Coronary artery (tissue), 2 donors: Measurements from ENCODE around the gene RPN1.

Source experiments
- DNase-seq: peaks from one replicate; pipeline ENCODE4 v3.0.0-alpha.2; 2017; ENCODE audit warnings: low spot score
- H3K27ac ChIP-seq, 2 donors: fragments of 200-600 bp; sonication (generic); one replicate each; pipeline ENCODE4 v1.5.1; 2016 to 2019
- H3K4me3 ChIP-seq: fragments of 200-600 bp; sonication (generic); 2 replicates; pipeline ENCODE4 v1.5.1; 2016; ENCODE audit warnings: mild to moderate bottlenecking, moderate library complexity
- TF ChIP-seq, protein P1 (sequence below): fragments of 200-600 bp; sonication (generic); IDR thresholded peaks from one replicate; pipeline ENCODE4 v1.5.1; 2019; ENCODE audit warnings: antibody characterized with exemption

RPN1 gene

DNA sequence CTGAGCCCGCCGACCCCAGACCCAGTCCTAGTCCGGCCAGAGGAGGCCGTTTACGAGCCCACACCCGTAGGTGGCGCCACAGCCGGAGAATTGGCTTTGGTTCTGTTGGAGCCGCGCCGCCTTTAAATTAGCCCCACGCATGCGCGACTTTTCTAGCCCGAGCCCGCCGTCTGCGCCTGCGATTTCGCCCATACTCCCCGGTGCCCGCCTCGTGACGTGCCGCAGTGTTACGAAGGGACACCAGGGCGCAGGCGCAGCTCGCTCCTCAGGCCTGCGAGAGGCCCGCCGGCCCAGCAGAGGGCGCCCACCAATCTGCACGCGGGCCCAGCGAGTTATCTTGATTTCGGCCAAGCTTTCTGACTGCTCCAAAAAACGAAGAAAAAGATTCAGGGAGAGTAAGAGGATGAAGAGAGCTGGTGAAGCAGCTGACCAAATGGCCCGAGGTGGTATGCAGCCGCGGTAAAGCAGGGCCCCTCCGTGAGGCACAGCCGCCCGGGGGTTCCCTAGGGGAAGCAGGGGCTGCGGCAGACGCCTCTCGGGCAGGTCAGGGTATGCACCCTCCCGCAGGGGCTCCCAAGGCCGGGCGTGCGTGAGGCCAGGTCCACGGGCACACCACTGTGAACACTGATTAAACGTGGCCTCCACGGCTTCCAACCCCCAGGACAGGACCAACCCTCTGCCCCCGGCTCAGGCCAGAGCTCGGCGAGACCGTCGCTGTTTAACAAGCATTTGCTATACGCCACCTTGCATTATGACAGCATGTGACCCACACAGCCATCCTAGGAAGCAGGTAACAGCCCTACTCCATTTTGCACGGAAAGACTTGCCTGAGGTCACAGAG lies 32.8 kb downstream of the RPN1 start:
- Histone ChIP-seq H3K27ac (peak overlapping the region; percentile 79 to 93), H3K4me3 (peak overlapping the region; percentile 97)
- peak; percentile 97 for DNase-seq
- TF ChIP-seq, protein P1, sequence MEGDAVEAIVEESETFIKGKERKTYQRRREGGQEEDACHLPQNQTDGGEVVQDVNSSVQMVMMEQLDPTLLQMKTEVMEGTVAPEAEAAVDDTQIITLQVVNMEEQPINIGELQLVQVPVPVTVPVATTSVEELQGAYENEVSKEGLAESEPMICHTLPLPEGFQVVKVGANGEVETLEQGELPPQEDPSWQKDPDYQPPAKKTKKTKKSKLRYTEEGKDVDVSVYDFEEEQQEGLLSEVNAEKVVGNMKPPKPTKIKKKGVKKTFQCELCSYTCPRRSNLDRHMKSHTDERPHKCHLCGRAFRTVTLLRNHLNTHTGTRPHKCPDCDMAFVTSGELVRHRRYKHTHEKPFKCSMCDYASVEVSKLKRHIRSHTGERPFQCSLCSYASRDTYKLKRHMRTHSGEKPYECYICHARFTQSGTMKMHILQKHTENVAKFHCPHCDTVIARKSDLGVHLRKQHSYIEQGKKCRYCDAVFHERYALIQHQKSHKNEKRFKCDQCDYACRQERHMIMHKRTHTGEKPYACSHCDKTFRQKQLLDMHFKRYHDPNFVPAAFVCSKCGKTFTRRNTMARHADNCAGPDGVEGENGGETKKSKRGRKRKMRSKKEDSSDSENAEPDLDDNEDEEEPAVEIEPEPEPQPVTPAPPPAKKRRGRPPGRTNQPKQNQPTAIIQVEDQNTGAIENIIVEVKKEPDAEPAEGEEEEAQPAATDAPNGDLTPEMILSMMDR, result peak; percentile 87

DNA sequence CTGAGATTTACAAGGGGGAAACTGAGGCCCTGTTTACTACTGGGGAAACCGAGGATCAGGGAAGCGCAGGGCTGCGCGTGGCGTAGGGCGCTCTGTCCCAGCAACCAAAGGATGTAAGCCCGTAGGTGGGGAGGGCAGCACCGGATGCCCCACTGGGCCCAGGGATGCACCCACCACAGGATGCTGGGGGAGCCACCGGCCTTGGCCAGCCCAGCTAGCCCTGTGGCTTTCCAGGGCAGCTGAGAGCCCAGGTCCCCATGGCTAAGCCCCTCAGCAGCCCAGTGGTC lies 33.4 kb downstream of the RPN1 start:
- DNase-seq, result no peak
- Histone ChIP-seq H3K4me3 (peak overlapping the region; percentile 97), H3K27ac (peak overlapping the region; percentile 79 to 93)
- TF ChIP-seq, protein P1, result no peak

DNA sequence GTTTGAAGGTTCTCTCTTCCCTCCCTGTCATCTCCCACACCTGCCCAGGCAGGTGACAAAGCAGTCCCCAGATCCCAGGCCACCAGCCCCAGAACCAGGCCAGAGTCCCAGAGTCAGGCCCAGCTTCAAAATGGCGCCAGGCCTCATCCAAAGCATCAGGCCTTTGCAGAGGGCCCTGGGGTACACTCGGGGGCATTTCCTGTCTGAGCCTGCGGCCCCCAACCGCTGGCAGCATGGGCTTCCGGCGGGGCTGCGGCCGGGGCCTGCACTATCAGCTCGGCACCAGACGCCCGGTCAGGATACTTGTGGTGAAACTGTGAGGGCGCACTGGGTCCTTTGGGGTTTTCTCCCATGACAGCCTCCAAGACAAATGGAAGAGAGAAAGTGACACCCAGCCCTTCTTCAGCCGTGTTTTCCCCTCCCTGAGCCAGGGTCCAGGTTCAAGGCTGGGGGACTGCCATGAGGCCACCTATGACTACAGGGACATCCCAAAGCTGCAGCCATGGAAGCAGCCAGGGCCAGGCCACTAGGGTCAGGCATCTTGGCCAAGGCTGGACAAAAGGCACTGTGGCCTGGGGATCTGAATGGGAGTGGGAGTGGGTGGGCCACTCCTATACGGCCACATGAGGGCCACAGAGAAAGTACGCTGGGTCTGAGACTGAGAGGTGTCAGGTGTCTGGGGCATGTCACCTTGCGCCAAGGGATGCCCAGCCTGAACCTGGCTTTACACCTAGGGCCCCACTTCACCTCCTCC lies 33.9 kb downstream of the RPN1 start:
- TF ChIP-seq, protein P1, result no peak
- Histone ChIP-seq H3K4me3 (peak overlapping the region; percentile 97), H3K27ac (peak overlapping the region; percentile 79 to 93)
- no peak for DNase-seq

DNA sequence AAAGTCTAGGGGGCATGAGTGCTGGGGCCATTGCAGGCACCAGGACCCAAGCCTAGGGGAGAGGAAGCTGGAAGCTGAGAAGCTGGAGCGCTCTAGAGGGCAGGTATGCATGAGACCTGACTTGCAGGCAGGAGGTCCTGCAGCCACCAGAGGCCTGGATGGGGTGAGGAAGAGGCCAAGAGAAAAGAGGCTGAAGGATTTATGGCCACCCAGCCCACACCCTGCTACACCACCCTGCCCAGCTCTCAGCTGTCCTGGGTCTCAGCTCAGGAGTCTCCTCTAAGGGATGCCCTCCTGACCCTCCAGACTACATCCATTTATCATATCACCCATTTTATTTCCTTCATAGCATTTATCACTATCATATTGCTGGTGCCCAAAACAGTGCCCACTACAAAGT lies 36.5 kb downstream of the RPN1 start:
- Histone ChIP-seq H3K27ac (no peak overlapping the region), H3K4me3 (no peak overlapping the region)
- TF ChIP-seq, protein P1, result no peak
- DNase-seq, result no peak

DNA sequence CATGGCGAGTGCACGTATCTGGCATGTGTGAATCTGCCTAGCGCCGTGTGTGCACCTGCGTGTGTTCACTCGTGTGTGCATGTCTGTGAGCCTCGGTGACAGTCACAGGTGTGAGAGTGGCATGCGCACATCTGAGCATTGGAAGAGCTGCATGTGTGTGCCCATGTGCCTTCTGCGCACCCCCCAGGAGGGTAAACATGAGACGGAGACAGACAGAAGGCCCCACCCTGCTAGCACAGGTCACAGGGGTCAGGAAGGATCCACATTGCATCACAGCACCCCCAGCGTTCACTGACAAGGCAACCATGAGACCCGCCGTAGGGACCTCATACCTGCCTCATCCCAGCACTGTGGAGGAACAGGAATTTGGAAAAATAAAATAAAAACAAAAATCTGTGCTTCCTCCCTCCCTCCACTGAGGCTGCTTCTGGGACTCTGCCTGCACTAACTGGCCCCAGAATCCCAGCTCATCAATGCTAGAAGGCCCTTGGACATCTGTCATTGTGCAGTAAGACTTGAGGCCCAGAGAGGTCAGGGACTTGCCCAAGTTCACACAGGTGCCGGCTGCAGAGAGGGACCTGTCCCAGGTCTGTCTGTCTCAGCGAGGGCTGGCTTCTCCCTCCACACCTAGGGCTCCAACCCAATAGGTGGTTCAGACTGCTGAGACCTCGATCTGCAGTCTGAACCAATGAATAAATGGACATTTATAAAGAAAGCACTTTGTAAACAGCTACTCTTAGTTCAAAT lies 37.4 kb downstream of the RPN1 start:
- DNase-seq, result no peak
- Histone ChIP-seq H3K4me3 (no peak overlapping the region), H3K27ac (no peak overlapping the region)
- TF ChIP-seq, protein P1, result no peak

DNA sequence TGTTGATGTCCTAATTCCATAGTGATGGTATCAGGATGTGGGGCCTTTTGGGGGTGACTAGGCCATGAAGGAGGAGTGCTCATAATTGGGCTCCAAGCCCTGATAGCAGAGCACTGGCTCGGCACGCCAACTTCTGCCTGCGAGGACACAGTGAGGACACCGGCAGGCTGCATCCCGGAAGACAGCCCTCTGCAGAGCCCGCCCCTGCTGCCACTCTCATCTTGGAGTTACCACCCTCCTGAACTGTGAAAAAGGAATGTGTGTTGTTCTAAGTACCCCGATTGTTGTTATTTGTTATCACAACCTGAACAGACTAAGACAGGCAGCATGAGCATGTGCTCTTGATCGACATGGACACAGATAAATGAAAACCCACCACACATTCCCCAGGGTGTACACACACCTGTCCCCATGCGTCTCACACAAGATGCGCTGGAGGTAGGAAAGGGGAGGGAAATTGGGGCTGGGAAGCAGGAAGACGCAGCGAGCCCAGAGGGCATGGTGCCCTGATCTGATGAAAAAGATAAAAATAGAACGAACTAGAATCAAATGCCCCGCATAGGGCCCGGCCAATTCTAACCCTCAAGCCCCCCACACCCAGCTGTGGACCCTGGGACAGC lies 40.1 kb downstream of the RPN1 start:
- DNase-seq, result no peak
- Histone ChIP-seq H3K4me3 (no peak overlapping the region), H3K27ac (no peak overlapping the region)
- TF ChIP-seq, protein P1, result no peak
